ENCODE data around the gene SAA1.
"Not testable (repeated sequence)": the region's sequence is repeated elsewhere in the genome, so short reads cannot be mapped to it uniquely, and the experiment has no call there.

The SAA1 gene

GRCh38 chr11:18265949-18266348 lies at the start of gene SAA1:
Gene SAA1, plus strand, starts transcription at chr11:18266264. Its CDS starts 624 bp downstream, at chr11:18266888.
- DNase-seq = no peak

GRCh38 chr11:18221274-18221876 lies 44.7 kb upstream of the SAA1 start:
- no peak for DNase-seq

- no peak for DNase-seq
Measured at GRCh38 chr11:18222814-18223421, 43.1 kb upstream of the SAA1 start.

DNA sequence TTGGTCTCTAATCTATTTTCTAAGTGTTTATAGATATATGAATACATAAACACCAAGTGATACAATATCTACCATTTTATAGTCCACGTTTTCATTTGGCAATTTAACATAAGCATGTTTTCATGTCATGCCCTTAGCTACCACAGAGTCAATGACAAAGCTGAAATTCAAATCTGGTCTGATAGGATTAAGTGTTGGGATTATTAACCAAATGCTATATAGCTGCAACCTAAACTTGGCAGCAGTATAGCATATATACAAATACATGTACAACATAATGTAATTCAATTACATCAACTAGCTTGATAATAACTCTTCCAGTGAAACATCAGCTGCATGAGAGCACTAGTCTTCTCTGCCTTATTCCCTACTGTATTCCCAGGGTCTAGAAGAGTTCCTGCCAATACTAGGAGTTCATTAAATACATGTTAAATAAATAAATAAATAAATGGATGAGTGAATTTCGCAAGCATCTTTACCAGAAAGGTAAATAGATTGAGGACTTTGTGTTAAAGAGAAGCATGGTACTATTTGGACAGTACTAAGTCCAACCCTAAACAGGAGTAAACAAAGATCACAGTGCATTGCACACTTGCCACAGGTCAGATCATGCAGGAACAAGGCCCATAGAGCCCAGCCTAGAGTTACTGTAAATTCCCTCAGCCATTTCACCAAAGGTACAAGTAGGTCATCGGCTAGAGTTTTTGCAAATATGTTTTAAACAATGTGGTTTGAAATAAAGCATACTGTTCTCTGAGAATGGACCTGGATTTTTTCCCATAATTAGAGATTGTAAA lies 42.3 kb upstream of the SAA1 start:
- no peak for DNase-seq

- no peak for DNase-seq
Measured at GRCh38 chr11:18225913-18226312, 40.2 kb upstream of the SAA1 start.

DNA sequence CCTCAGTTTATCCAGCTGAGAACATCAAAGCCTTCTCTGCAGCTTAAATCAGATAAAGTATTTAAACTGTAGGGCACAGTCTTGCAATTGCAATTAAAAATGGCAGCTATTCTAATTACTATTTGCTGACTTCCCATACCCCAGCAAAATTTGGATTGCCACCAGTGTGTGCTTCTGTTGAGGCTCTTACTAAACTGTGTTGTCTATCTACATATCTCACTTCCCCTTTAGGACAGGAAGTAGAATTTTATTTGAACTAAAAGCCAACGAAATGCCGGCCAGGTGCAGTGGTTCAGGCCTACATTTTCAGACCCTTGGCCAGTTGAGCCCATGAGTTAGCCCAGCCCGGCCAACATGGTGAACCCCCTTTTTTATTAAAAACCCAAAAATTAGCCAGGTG lies 36.6 kb upstream of the SAA1 start:
- no peak for DNase-seq

- no peak for DNase-seq
Measured at GRCh38 chr11:18230859-18231258, 35.2 kb upstream of the SAA1 start.

GRCh38 chr11:18233912-18234311 lies 32.2 kb upstream of the SAA1 start:
- DNase-seq = no peak

DNA sequence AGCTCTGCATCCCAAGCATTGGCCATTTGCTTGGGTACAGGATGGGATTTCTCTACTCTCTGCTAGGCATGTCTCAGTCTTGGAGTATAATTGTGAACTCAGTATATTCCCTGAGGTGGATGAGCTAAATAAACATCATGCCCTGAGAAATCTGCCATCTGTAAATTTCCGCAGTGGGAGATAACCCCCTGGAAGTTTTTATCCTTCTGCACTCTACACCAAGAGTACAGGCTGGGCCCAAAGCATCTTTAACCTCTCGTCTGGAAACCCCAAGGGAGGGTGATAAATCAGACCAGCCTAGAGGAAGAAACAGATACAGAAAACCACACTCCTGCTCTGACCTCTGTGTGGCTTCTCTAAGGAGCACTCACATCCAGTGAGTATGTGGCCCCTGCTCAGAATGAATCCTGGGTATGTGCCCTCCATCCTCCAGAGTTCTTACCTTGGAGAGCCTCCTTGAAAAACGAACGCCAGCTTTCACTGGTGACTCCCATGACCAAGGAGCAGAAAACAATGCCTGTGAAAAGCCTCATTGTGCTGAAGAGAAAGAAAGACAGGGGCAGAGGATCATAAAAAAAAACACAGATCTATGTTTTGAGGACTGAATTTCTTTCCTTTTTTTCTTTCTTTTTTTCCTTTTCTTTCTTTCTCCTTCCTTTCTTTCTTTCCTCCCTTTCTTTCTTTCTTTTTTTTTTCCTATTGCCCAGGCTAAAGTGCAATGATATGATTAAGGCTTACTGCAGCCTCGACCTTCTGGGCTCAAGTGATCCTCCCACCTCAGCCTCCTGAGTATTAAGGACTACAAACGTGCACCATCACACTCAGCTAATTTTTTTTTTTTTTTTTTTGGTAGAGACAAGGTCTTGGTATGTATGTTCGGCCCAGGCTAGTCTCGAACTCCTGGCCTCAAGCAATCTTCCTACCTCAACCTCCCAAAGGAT lies 30.4 kb upstream of the SAA1 start:
- no peak for DNase-seq

GRCh38 chr11:18236664-18237356 lies 29.3 kb upstream of the SAA1 start, which contains the start of gene SAA4:
Gene SAA4, minus strand, starts transcription at chr11:18236802. Its CDS starts 876 bp downstream, at chr11:18235926.
- no peak for DNase-seq

GRCh38 chr11:18239655-18240054 lies 26.4 kb upstream of the SAA1 start:
- DNase-seq = no peak

DNA sequence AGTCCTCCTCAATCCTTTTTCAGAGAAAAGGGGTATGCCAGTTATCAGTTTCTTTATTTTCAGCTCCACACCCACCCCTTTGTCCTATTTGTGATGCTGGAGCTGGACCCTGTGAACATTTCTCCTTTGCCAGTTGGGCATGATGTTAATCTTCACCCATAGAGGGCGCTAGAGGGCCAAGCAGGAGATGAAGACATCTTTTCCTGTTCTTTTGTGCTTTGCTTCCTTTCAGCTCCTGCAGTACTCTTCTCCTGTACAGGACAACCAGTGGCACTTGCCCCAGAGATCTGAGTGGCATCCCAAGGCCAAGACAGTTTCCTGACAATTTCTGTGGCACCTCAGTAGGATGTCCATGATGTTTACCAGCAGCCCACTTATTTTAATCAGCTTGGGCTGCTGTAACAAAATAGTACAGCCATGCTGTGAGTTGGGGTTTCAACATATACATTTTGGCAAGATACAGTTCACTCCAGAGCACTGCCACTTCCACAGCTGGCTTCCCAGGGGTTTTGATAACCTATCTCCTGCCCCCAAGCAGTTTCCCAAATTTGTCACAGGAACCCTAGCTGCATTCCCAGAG lies 22.2 kb upstream of the SAA1 start:
- DNase-seq = peak; percentile 27

DNA sequence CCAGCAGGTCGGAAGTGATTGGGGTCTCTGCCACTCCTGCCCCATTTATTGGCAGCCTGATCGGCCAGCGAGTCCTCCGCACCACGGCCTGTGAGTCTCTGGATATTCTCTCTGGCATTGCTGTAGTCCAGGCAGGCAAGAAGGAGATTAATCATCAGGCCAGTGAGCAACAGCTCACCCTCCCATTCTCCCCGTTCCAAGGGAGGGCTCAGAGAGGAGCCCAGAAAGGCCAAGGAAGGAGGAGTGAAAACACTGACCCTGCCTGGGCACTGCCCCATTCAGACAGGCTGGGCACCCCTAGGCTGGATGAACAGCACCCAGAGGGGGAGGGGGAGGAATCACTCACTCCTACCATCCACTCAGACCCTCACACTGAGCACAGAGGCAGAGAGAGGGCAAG lies 20.7 kb upstream of the SAA1 start:
- no peak for DNase-seq

DNA sequence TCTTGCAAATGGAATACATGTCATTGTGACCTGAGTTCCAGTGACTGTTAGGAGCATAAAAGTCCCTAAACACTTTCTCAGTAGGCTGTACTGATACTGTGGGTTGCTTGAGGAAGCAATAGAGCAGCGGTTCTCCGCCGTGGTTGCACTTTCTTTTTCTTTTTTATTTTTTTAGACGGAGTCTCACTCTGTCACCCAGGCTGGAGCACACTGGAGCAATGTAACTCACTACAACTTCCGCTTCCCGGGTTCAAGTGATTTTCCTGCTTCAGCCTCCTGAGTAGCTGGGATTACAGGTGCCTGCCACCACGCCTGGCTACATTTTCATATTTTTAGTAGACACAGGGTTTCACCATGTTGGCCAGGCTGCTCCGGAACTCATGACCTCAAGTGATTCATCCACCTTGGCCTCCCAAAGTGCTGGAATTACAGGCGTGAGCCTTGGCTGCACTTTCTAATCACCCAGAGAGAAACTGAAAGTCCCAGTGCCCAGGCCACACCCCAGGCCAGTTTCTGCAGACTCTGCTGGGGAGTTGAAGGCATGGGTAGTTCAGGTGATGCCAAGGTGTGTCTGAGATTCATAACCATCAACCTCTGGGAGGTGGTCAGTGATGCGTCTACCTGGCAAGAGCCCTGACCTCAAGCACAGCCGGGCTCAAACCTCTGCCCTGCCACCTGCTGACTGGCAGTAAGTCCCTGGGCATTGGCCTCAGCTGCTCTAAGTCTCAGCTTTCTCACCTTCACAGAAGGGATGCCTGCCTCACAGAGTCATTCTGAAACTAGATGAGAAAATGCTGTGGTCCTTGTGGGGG lies 19.5 kb upstream of the SAA1 start:
- DNase-seq = not testable (repeated sequence)

- DNase-seq = not testable (repeated sequence)
Measured at GRCh38 chr11:18247191-18247581, 18.9 kb upstream of the SAA1 start.

GRCh38 chr11:18248561-18248960 lies 17.5 kb upstream of the SAA1 start, which contains the start of gene SAA2:
Gene SAA2, minus strand, starts transcription at chr11:18248668. Its CDS starts 657 bp downstream, at chr11:18248011.
- no peak for DNase-seq

DNA sequence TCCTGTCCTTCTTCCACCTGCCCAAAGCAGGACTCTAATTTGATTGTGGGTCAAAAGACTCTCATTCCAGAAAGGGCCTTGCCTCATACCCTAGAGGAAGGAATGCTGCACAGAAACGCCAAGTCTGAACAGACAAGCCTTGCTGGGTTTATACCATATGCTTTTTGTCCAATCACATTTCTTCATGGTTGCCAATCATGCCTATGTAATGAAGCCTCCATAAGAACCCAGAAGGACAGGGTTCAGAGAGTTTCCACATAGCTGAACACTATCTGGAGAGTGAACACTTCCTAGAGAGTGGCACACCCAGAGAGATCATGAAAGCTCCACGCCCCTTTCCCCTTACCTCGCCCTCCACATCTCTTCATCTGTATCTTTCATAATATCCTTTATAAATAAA lies 12.8 kb upstream of the SAA1 start:
- no peak for DNase-seq

GRCh38 chr11:18253778-18254338 lies 12.2 kb upstream of the SAA1 start:
- DNase-seq = no peak

- no peak for DNase-seq
Measured at GRCh38 chr11:18254781-18255361, 11.2 kb upstream of the SAA1 start.

DNA sequence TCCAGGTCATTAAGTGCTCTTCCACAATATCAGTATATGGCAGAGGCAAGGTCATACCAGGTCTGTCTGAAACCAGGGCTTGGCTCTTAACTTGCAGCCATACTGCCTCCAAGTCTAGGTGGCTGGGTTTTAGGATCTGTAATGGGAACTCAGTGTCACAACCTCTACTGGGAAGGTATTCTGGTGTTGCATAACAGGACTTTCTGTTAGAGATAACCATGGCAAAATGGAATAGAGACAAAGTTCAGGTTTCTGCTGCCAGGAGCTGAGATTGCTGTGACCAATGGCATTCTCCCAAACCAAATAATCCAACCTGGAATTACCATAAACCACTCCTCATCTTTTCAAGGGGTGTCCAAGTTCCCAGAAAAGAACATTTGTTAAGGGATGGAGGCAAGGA lies 6.8 kb upstream of the SAA1 start:
- no peak for DNase-seq

All from NCI-H2029 treated with DMSO at 0.1 percent for 48 hours (cell line).